ENCODE results near the gene CIB4.

The CIB4 gene

DNA sequence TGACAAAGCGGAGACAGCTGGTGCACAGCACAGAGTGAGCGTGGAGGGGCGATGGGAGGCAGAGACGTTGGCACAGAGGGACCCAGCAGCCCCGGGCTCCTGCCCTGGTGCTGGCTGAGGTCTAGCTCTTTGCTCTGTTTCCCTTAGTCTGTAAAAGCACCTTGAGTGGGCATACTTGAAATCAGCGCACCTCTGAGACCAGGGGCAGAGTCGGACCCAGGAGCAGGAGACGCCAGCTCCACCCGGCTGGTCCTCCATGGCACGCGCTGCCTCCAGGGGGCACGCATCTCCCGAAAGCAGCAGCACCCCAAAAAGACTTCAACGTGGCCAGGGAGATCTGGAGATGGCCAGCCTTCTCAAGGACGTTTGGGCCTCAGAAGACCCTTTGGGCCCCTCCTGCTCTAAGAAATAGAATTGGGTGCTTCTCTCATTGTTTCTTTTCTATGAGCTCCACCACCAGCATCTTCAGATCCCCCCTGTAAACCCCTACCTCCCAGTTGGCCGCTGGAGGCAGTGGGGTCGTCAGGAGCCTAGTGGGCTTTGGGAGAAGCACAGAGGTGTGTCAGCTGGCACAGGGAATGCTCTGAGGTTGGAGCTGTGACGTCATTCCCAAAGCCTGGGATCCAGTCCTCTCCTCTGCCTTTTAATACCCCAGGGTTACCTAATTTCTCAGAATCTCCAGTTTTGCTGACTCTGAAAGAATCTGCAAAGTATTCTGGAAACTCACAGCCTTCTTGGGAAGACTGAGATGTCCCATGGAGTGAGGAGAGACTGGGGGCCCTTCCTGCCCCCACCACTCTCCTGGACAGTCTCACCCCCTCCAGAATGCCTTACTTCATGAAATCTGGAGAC, 58.9 kb downstream of the CIB4 start:
- no peak overlapping the region for H3K4me3 ChIP-seq (ENCODE audit: control insufficient read depth, low read depth, low read length)
- TF ChIP-seq, protein P1, sequence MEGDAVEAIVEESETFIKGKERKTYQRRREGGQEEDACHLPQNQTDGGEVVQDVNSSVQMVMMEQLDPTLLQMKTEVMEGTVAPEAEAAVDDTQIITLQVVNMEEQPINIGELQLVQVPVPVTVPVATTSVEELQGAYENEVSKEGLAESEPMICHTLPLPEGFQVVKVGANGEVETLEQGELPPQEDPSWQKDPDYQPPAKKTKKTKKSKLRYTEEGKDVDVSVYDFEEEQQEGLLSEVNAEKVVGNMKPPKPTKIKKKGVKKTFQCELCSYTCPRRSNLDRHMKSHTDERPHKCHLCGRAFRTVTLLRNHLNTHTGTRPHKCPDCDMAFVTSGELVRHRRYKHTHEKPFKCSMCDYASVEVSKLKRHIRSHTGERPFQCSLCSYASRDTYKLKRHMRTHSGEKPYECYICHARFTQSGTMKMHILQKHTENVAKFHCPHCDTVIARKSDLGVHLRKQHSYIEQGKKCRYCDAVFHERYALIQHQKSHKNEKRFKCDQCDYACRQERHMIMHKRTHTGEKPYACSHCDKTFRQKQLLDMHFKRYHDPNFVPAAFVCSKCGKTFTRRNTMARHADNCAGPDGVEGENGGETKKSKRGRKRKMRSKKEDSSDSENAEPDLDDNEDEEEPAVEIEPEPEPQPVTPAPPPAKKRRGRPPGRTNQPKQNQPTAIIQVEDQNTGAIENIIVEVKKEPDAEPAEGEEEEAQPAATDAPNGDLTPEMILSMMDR (IDR thresholded peaks at IDR 0.05; ENCODE audit: control insufficient read depth, insufficient read depth, low read depth, low read length, missing control alignments) = no peak
- DNase-seq (ENCODE audit: low read depth) = no peak

DNA sequence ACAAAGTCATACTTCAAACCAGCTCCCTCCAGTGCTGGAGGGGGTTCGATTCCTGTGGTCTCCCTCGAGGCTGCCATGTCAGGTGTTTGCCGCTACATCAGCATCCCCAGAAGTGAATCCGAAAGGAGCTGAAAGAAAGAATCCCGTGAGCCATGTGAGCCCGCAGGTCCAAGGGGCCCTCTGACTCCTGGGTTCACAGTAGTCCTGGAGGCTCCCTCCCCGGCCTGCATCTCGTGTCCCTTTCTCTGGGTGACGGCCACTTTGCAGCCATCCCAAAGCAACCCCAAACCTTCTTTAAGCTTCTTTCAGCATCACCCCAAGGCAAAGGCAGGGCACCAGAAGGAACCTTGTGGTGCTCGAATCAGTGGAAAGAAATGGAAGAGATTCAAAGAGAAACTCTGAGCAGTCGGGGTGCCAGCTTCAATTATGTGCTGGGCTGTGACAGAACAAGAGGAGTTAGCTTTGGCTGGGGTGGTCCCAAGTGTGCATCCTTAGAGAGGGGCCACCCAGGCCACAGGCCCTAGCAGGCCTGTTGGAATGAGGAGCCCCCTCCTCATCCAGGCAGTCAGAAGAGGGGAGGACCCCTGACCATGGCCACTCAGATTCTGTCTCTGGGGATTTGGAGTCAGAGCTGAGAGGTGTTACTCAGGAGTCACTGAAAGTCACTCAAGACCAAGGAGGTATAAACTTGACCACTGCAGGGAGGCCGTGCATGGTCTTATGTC, 59.7 kb downstream of the CIB4 start:
- DNase-seq (ENCODE audit: low read depth) = no peak
- TF ChIP-seq, protein P1 (IDR thresholded peaks at IDR 0.05; ENCODE audit: control insufficient read depth, insufficient read depth, low read depth, low read length, missing control alignments) = no peak
- H3K4me3 ChIP-seq (ENCODE audit: control insufficient read depth, low read depth, low read length) = no peak overlapping the region

DNA sequence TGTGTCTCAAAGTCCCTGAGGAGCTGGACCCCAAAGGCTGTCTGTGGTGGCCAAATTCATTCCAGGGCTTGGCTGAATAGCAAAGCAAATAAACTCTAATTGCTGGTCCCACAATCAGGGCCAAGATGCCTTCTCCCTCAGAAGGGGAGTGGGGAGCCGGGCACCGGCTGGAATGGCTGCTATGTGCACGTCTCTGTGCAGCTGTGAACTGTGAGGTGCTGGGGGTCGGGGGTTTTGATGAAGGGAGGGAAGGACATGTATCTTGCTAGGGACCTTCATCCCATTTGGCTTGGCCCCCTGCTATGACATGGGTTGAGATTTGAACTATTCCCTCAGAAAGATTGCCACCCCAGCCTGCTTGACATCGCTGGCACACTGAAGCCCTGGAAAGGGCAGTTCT, 60.4 kb downstream of the CIB4 start:
- no peak for DNase-seq (ENCODE audit: low read depth)
- TF ChIP-seq, protein P1 (IDR thresholded peaks at IDR 0.05; ENCODE audit: control insufficient read depth, insufficient read depth, low read depth, low read length, missing control alignments) = no peak
- H3K4me3 ChIP-seq (ENCODE audit: control insufficient read depth, low read depth, low read length) = no peak overlapping the region

DNA sequence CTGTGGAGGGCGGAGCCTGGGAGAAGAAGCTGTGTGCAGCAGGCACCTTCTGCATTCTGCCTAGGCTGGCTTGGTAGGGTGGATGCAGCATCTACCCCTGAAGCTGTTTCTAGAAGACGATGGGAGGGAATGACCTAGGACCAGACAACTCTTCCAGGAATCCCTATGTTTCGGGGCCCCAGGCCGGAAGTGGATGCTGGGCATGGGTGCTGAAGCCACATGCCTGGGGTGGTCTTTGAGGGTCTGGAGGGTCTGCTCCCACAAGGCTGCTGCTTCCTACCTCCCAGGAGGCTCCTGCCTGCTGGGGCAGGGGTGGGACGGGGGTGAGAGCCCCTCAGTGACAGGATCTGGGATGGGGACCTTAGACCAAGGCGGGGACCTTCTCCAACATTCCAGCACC, 61.0 kb downstream of the CIB4 start:
- H3K4me3 ChIP-seq (ENCODE audit: control insufficient read depth, low read depth, low read length) = no peak overlapping the region
- no peak for DNase-seq (ENCODE audit: low read depth)
- TF ChIP-seq, protein P1 (IDR thresholded peaks at IDR 0.05; ENCODE audit: control insufficient read depth, insufficient read depth, low read depth, low read length, missing control alignments) = no peak

DNA sequence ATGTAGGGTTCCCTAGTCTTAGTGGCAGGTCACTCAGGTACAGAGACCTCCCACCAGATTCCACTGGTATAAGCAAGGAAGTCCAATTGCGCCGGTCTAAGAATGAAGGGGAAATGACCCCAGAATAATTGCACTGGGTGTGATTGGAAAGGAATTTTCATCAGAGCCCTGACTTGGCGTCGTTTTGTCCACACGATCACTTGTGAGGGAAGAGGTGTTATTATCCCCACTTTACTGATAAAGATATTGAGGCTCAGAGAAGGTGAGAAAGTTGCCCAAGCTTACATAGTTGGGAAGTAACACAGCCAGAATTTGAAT, 61.5 kb downstream of the CIB4 start:
- TF ChIP-seq, protein P1 (IDR thresholded peaks at IDR 0.05; ENCODE audit: control insufficient read depth, insufficient read depth, low read depth, low read length, missing control alignments) = no peak
- no peak for DNase-seq (ENCODE audit: low read depth)
- no peak overlapping the region for H3K4me3 ChIP-seq (ENCODE audit: control insufficient read depth, low read depth, low read length)

DNA sequence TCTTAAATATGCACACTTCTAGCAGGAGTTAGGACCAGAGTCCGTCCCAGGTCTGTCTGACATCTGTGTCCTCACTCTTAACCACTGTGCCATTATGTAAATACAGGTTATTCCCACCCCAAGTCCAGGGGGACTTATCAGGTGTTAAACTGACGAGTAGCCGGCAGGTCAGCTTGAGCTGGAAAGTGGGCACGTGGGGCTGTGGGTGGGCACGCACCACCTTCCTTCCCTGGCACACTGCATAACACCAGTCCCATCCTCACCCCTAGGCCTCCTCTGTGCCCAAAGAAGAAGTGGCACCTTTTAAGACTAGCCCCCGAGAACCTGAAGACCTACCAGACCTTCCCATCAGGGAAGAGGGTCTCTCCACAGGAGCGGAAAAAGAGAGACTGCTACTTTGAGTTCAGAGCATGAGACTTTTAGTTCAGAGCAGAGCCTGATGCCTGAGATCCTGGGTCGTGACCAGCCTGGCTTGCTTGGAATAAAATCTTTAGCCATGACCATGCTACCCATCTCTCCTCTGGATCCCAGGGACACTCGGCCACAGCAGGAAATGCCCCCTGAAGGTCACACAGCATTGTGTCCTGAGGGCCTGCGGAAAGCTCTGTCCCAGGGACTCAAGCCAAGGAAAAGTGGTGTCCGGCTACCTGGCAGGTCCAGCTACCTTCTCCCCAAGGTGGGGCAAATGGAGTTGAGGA, 62.0 kb downstream of the CIB4 start:
- no peak overlapping the region for H3K4me3 ChIP-seq (ENCODE audit: control insufficient read depth, low read depth, low read length)
- DNase-seq (ENCODE audit: low read depth) = no peak
- TF ChIP-seq, protein P1 (IDR thresholded peaks at IDR 0.05; ENCODE audit: control insufficient read depth, insufficient read depth, low read depth, low read length, missing control alignments) = no peak
